Chondrocyte (in vitro differentiated cells): ENCODE data around the gene LHFPL3. TPM values are rescaled to one million over a fixed set of nuclear protein-coding genes. Genes with fewer than 3 reads are reported as not detected.

ENCODE experiments used
- DNase-seq: peaks from one replicate; pipeline ENCODE4 v3.0.0; 2021; ENCODE audit warnings: mixed read lengths, low spot score
- H3K27ac Mint-ChIP-seq: one replicate; pipeline ENCODE4 v1.8.0; 2021; ENCODE audit warnings: mild to moderate bottlenecking, moderate library complexity, mixed read lengths; ENCODE audit not compliant: unreplicated experiment
- H3K27me3 Mint-ChIP-seq: 2 replicates; pipeline ENCODE4 v1.8.0; 2021; ENCODE audit warnings: low read depth, mixed read lengths
- H3K36me3 Mint-ChIP-seq: 2 replicates; pipeline ENCODE4 v1.8.0; 2021; ENCODE audit warnings: low read depth, mixed read lengths
- H3K4me1 Mint-ChIP-seq: 2 replicates; pipeline ENCODE4 v1.8.0; 2021; ENCODE audit warnings: low read depth, mild to moderate bottlenecking, mixed read lengths
- H3K4me3 Mint-ChIP-seq: one replicate; pipeline ENCODE4 v1.8.0; 2021; ENCODE audit warnings: mild to moderate bottlenecking, moderate library complexity, mixed read lengths; ENCODE audit not compliant: unreplicated experiment
- H3K9me3 Mint-ChIP-seq: 2 replicates; pipeline ENCODE4 v1.8.0; 2021; ENCODE audit warnings: low read depth, mixed read lengths
- CTCF ChIP-seq: fragments of 200-600 bp; sonication (generic); IDR thresholded peaks from 2 replicates; pipeline ENCODE4 v1.5.0; 2021; ENCODE audit warnings: antibody characterized with exemption, mild to moderate bottlenecking, moderate library complexity
- total RNA-seq: library from RNA; stranded (reverse); gene quantifications from 3 replicates; pipeline ENCODE4 v1.2.1, GENCODE V29; 2021

LHFPL3 gene
- total RNA-seq, 1 donor from 2014 or later, result not detected

- peaks cover 7% of the 10 kb centered on the region for H3K9me3 Mint-ChIP-seq
- DNase-seq, result no peak
- H3K4me3 Mint-ChIP-seq, result no peak overlapping the region
- no peaks in the 10 kb centered on the region for H3K4me1 Mint-ChIP-seq
- H3K27ac Mint-ChIP-seq, result no peak overlapping the region
- TF ChIP-seq CTCF, result no peak
- peaks cover 7% of the 10 kb centered on the region for H3K27me3 Mint-ChIP-seq
- H3K36me3 Mint-ChIP-seq, result no peaks in the 10 kb centered on the region
Observed at GRCh38 chr7:104642560-104642959, 314.2 kb downstream of the LHFPL3 start.

DNA sequence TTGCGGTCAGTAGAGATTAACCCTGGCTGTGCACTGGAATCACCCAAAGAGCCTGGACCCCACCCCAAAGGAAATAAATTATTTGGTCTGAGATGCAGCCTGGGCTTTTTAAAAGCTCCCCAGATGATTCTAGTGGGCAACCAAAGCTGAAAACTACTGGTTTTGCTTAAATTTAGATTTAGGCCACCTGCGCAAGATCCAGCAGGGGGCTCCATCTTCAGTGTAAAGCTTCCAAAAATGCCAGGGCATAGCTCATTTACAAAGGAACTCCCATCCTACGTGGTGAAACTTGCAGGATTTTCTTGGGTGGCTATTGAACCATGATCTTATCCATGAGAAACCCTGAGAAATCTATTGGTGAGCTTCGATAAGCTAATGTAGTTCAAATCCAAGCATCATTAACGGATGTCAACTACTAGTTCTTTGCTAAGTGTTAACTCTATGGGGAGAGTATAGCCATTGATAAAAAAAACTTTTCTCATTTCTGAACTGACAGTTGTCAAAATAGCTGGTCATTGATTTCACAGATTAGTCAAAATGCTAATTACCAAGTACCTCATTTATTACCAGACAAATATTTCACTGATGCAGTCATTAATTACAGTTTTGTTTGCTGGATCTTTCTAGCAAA is 315.3 kb downstream of the LHFPL3 start:
- Mint-ChIP-seq H3K27ac (no peak overlapping the region), H3K4me1 (no peaks in the 10 kb centered on the region), H3K36me3 (no peaks in the 10 kb centered on the region), H3K27me3 (peaks cover 7% of the 10 kb centered on the region), H3K4me3 (no peak overlapping the region), H3K9me3 (no peaks in the 10 kb centered on the region)
- no peak for DNase-seq
- TF ChIP-seq CTCF, result peak; percentile 70

GRCh38 chr7:104650991-104651640 is 322.7 kb downstream of the LHFPL3 start:
- Mint-ChIP-seq H3K27ac (no peak overlapping the region), H3K27me3 (peaks cover 13% of the 10 kb centered on the region), H3K9me3 (no peaks in the 10 kb centered on the region), H3K4me3 (no peak overlapping the region), H3K4me1 (no peaks in the 10 kb centered on the region), H3K36me3 (no peaks in the 10 kb centered on the region)
- no peak for DNase-seq
- TF ChIP-seq CTCF, result no peak

- Mint-ChIP-seq H3K27me3 (peaks cover 9% of the 10 kb centered on the region), H3K9me3 (no peaks in the 10 kb centered on the region), H3K36me3 (no peaks in the 10 kb centered on the region), H3K4me3 (no peak overlapping the region), H3K27ac (no peak overlapping the region), H3K4me1 (no peaks in the 10 kb centered on the region)
- TF ChIP-seq CTCF, result no peak
- no peak for DNase-seq
Observed at GRCh38 chr7:104652434-104652833, 324.0 kb downstream of the LHFPL3 start.

- Mint-ChIP-seq H3K4me3 (no peak overlapping the region), H3K27ac (no peak overlapping the region), H3K4me1 (no peaks in the 10 kb centered on the region), H3K27me3 (peaks cover 9% of the 10 kb centered on the region), H3K9me3 (no peaks in the 10 kb centered on the region), H3K36me3 (no peaks in the 10 kb centered on the region)
- no peak for TF ChIP-seq CTCF
- no peak for DNase-seq
Observed at GRCh38 chr7:104652865-104653264, 324.5 kb downstream of the LHFPL3 start.
